Left renal pelvis (tissue), 4 donors: ENCODE results near the gene GPHA2. TPM values are rescaled to one million over a fixed set of nuclear protein-coding genes. Genes with fewer than 3 reads are reported as not detected.

Source experiments
- DNase-seq, 4 donors: peaks; one replicate each; pipeline ENCODE4 v3.0.0-alpha.2; 2013; ENCODE audit warnings: low read depth in 4 of 4, low spot score in 3 of 4
- polyA plus RNA-seq, 4 donors: library from polyadenylated mRNA; unstranded; fragments of 120-200 nt; gene quantifications; one replicate each; pipeline ENCODE4 v1.2.1, GENCODE V29; 2013; ENCODE audit not compliant: insufficient read length in 4 of 4

GPHA2 gene
- polyA plus RNA-seq, 4 donors, result 1.6 to 3.5 (median 2.4) TPM

- DNase-seq, result no peak
Observed at GRCh38 chr11:64911689-64912088, 24.0 kb downstream of the GPHA2 start.

- no peak for DNase-seq
Observed at GRCh38 chr11:64911142-64911541, 24.6 kb downstream of the GPHA2 start.

- DNase-seq, result no peak
Observed at GRCh38 chr11:64910451-64911093, 25.1 kb downstream of the GPHA2 start.

GRCh38 chr11:64909653-64910343 is 25.9 kb downstream of the GPHA2 start:
- DNase-seq, result no peak

- no peak for DNase-seq
Observed at GRCh38 chr11:64908766-64909165, 26.9 kb downstream of the GPHA2 start.

- no peak for DNase-seq
Observed at GRCh38 chr11:64906314-64906635, 29.4 kb downstream of the GPHA2 start.

GRCh38 chr11:64905516-64906313 is 30.0 kb downstream of the GPHA2 start:
- DNase-seq, result no peak

- DNase-seq, result no peak
Observed at GRCh38 chr11:64903291-64903833, 32.3 kb downstream of the GPHA2 start.

- DNase-seq, result no peak
Observed at GRCh38 chr11:64902102-64902900, 33.4 kb downstream of the GPHA2 start.

- DNase-seq, result no peak
Observed at GRCh38 chr11:64900774-64901173, 34.9 kb downstream of the GPHA2 start.

GRCh38 chr11:64900263-64900678 is 35.4 kb downstream of the GPHA2 start:
- no peak for DNase-seq

GRCh38 chr11:64898541-64898940 is 37.2 kb downstream of the GPHA2 start:
- DNase-seq, result no peak

- no peak for DNase-seq
Observed at GRCh38 chr11:64898076-64898445, 37.6 kb downstream of the GPHA2 start.

- no peak for DNase-seq
Observed at GRCh38 chr11:64897381-64898075, 38.2 kb downstream of the GPHA2 start.

- no peak for DNase-seq
Observed at GRCh38 chr11:64896448-64897022, 39.2 kb downstream of the GPHA2 start.

- no peak for DNase-seq
Observed at GRCh38 chr11:64894812-64895452, 40.8 kb downstream of the GPHA2 start.

GRCh38 chr11:64894070-64894811 is 41.5 kb downstream of the GPHA2 start:
- no peak for DNase-seq

- no peak for DNase-seq
Observed at GRCh38 chr11:64893194-64894069, 42.3 kb downstream of the GPHA2 start.
